Hepatocyte (in vitro differentiated cells): Measurements from ENCODE around the gene HOXB4. TPM values are rescaled to one million over a fixed set of nuclear protein-coding genes. Genes with fewer than 3 reads are reported as not detected.
A peak's percentile ranks its signal among the peaks of the same experiment; 100 is the strongest.

Experiments
- DNase-seq: peaks from one replicate; pipeline ENCODE4 v3.0.0-alpha.2; 2016; ENCODE audit warnings: low spot score
- H2AFZ ChIP-seq: fragments of 200-600 bp; sonication (generic); 2 replicates; pipeline ENCODE4 v1.6.0; 2016; ENCODE audit warnings: antibody characterized with exemption, mild to moderate bottlenecking
- H3K27ac ChIP-seq: fragments of 200-600 bp; sonication (generic); 2 replicates; pipeline ENCODE4 v1.5.1; 2016; ENCODE audit warnings: mild to moderate bottlenecking
- H3K27me3 ChIP-seq: fragments of 200-600 bp; sonication (generic); 2 replicates; pipeline ENCODE4 v1.6.1; 2016
- H3K36me3 ChIP-seq: fragments of 200-600 bp; sonication (generic); replicated peaks from 2 replicates; pipeline ENCODE4 v1.5.1; 2016; ENCODE audit warnings: low read depth; ENCODE audit not compliant: insufficient read depth
- H3K4me1 ChIP-seq: fragments of 200-600 bp; sonication (generic); 2 replicates; pipeline ENCODE4 v1.5.1; 2016; ENCODE audit warnings: mild to moderate bottlenecking, moderate library complexity; ENCODE audit not compliant: insufficient read depth
- H3K4me2 ChIP-seq: fragments of 200-600 bp; sonication (generic); 2 replicates; pipeline ENCODE4 v1.6.0; 2016
- H3K4me3 ChIP-seq: fragments of 200-600 bp; sonication (generic); 2 replicates; pipeline ENCODE4 v1.5.1; 2016; ENCODE audit warnings: mild to moderate bottlenecking
- H3K79me2 ChIP-seq: fragments of 200-600 bp; sonication (generic); 2 replicates; pipeline ENCODE4 v1.6.0; 2017; ENCODE audit warnings: mild to moderate bottlenecking
- H3K9me2 ChIP-seq: fragments of 200-600 bp; sonication (generic); replicated peaks from 2 replicates; pipeline ENCODE4 v1.6.0; 2017; ENCODE audit warnings: mild to moderate bottlenecking; ENCODE audit not compliant: insufficient read depth
- H3K9me3 ChIP-seq: fragments of 200-600 bp; sonication (generic); 2 replicates; pipeline ENCODE4 v1.5.1; 2016; ENCODE audit warnings: low read depth, mild to moderate bottlenecking
- H4K20me1 ChIP-seq: fragments of 200-600 bp; sonication (generic); 2 replicates; pipeline ENCODE4 v1.6.0; 2016; ENCODE audit warnings: mild to moderate bottlenecking; ENCODE audit not compliant: insufficient read depth, poor library complexity, severe bottlenecking
- EZH2 ChIP-seq: fragments of 200-600 bp; sonication (generic); IDR thresholded peaks from 2 replicates; pipeline ENCODE4 v1.6.1; 2016; ENCODE audit warnings: antibody characterized with exemption, mild to moderate bottlenecking, borderline replicate concordance
- EZH2phosphoT487 ChIP-seq: fragments of 200-600 bp; sonication (generic); IDR thresholded peaks from one replicate; pipeline ENCODE4 v1.6.1; 2018; ENCODE audit warnings: antibody characterized with exemption, mild to moderate bottlenecking, low read depth, moderate library complexity; ENCODE audit not compliant: unreplicated experiment, severe bottlenecking
- WGBS: methylation state at CpG from one replicate; pipeline ENCODE4 v1.1.6; 2016; ENCODE audit warnings: low lambda C conversion rate; ENCODE audit errors: missing lambda C conversion rate; 5-methylcytosine and 5-hydroxymethylcytosine counted together
- polyA plus RNA-seq: library from polyadenylated mRNA; unstranded; fragments of >200 nt; fragmentation: Nextera tagmentation; extraction: Ambion mirVana; gene quantifications from 2 replicates; pipeline ENCODE4 v1.2.1, GENCODE V29; 2016
- total RNA-seq: library from RNA; depleted of rRNA; stranded (reverse); fragments of >200 nt; gene quantifications from 2 replicates; pipeline ENCODE4 v1.2.3, GENCODE V29; 2014
- TF ChIP-seq, protein P1 (sequence below): fragments of 200-600 bp; sonication (generic); IDR thresholded peaks from 2 replicates; pipeline ENCODE4 v1.5.1; 2016; ENCODE audit warnings: antibody characterized with exemption, mild to moderate bottlenecking; ENCODE audit not compliant: poor library complexity

HOXB4 gene
- total and polyA plus RNA-seq, 2 experiments from 2014 or later = 1.8 to 2.2 TPM

- DNase-seq = peak; percentile 27
- peaks cover 94% of the 10 kb centered on the region for H3K27me3 ChIP-seq
- no peaks in the 10 kb centered on the region for H3K79me2 ChIP-seq
- no peaks in the 10 kb centered on the region for H3K36me3 ChIP-seq
- peak within 1 kb of the TSS; percentile 92 for H3K4me2 ChIP-seq
- H3K4me1 ChIP-seq = peaks cover 4% of the 10 kb centered on the region
- peak within 1 kb of the TSS; percentile 15 for H3K4me3 ChIP-seq
- 4% methylated on average over 50 of the region's 50 CpGs for WGBS
- peak within 1 kb of the TSS; percentile 57 for H3K27ac ChIP-seq
- TF ChIP-seq, protein P1, sequence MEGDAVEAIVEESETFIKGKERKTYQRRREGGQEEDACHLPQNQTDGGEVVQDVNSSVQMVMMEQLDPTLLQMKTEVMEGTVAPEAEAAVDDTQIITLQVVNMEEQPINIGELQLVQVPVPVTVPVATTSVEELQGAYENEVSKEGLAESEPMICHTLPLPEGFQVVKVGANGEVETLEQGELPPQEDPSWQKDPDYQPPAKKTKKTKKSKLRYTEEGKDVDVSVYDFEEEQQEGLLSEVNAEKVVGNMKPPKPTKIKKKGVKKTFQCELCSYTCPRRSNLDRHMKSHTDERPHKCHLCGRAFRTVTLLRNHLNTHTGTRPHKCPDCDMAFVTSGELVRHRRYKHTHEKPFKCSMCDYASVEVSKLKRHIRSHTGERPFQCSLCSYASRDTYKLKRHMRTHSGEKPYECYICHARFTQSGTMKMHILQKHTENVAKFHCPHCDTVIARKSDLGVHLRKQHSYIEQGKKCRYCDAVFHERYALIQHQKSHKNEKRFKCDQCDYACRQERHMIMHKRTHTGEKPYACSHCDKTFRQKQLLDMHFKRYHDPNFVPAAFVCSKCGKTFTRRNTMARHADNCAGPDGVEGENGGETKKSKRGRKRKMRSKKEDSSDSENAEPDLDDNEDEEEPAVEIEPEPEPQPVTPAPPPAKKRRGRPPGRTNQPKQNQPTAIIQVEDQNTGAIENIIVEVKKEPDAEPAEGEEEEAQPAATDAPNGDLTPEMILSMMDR = no peak
- peak; percentile 55 for TF ChIP-seq EZH2phosphoT487
- peak; percentile 14 for TF ChIP-seq EZH2
- no peaks in the 10 kb centered on the region for H3K9me2 ChIP-seq
- H4K20me1 ChIP-seq = no peaks in the 10 kb centered on the region
- no peak within 1 kb of the TSS for H2AFZ ChIP-seq
- H3K9me3 ChIP-seq = no peaks in the 10 kb centered on the region
These were observed 15.1 kb upstream of the HOXB4 start, which contains the start of gene HOXB5 for GRCh38 chr17:48593126-48593829. TSS of gene HOXB5 (minus strand) at chr17:48593779. CDS start at chr17:48593682, 97 bp downstream.

DNA sequence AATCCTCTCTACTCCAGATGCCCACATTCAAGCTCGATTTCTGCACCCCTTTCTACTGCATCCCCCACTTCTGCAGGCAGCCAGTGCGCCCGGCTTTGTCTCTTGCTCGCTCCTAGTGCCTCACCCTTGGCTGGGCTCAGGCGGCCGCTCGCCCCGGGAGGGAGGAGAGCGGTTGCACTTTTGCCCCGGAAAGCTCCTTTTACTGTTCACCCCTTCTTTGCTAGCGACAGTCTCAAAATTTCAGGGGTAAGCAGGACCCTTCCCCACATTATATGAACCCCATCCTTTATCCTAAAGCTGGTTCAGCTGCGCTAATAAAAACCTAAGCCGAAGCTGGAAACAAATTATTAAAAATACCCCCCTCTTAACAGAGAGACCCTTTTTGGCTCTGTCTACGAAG lies 14.4 kb upstream of the HOXB4 start:
- Histone ChIP-seq H2AFZ (no peak overlapping the region), H3K9me2 (no peaks in the 10 kb centered on the region), H3K27ac (peak overlapping the region; percentile 57), H3K4me2 (peak overlapping the region; percentile 92), H3K4me3 (no peak overlapping the region), H3K79me2 (no peaks in the 10 kb centered on the region), H3K36me3 (no peaks in the 10 kb centered on the region), H3K27me3 (peaks cover 94% of the 10 kb centered on the region), H4K20me1 (no peaks in the 10 kb centered on the region), H3K9me3 (no peaks in the 10 kb centered on the region), H3K4me1 (no peaks in the 10 kb centered on the region)
- WGBS = 17% methylated on average over 13 of the region's 14 CpGs
- DNase-seq = no peak
- peak; percentile 26 for TF ChIP-seq EZH2phosphoT487
- TF ChIP-seq, protein P1 = no peak
- TF ChIP-seq EZH2 = peak; percentile 34

GRCh38 chr17:48592057-48592514 lies 13.9 kb upstream of the HOXB4 start:
- peak overlapping the region; percentile 92 for H3K4me2 ChIP-seq
- no peaks in the 10 kb centered on the region for H3K9me3 ChIP-seq
- peaks cover 94% of the 10 kb centered on the region for H3K27me3 ChIP-seq
- no peak overlapping the region for H2AFZ ChIP-seq
- H3K9me2 ChIP-seq = no peaks in the 10 kb centered on the region
- no peaks in the 10 kb centered on the region for H3K4me1 ChIP-seq
- H4K20me1 ChIP-seq = no peaks in the 10 kb centered on the region
- no peak overlapping the region for H3K27ac ChIP-seq
- H3K79me2 ChIP-seq = peaks cover 3% of the 10 kb centered on the region
- peak; percentile 1 for TF ChIP-seq EZH2
- TF ChIP-seq, protein P1 = no peak
- no peak for TF ChIP-seq EZH2phosphoT487
- H3K4me3 ChIP-seq = no peak overlapping the region
- WGBS = 16% methylated on average over 32 of the region's 33 CpGs
- no peaks in the 10 kb centered on the region for H3K36me3 ChIP-seq
- no peak for DNase-seq
